Smooth muscle cell of the coronary artery (primary cell): ENCODE results near the gene PRAMEF2. TPM values are rescaled to one million over a fixed set of nuclear protein-coding genes. Genes with fewer than 3 reads are reported as not detected.

ENCODE experiments used
- total RNA-seq: library from RNA; depleted of rRNA; stranded (reverse); fragments of >200 nt; gene quantifications from 2 replicates; pipeline ENCODE4 v1.2.3, GENCODE V29; 2014; ENCODE audit warnings: low replicate concordance

PRAMEF2 gene
- not detected in 2 replicates for total RNA-seq

GRCh38 chr1:12856786-12857185 lies at the start of gene PRAMEF2:
PRAMEF2 (plus strand) TSS chr1:12857086; CDS start chr1:12859010, 1,924 bp downstream.

GRCh38 chr1:12831310-12831709 lies 25.6 kb upstream of the PRAMEF2 start, which contains the start of gene PRAMEF11:
PRAMEF11 (minus strand) TSS chr1:12831410; CDS start chr1:12828789, 2,621 bp downstream.

GRCh38 chr1:12848620-12849019 lies 8.3 kb upstream of the PRAMEF2 start, which contains the start of gene HNRNPCL1:
HNRNPCL1 (minus strand) TSS chr1:12848720; CDS start chr1:12848289, 431 bp downstream.

DNA sequence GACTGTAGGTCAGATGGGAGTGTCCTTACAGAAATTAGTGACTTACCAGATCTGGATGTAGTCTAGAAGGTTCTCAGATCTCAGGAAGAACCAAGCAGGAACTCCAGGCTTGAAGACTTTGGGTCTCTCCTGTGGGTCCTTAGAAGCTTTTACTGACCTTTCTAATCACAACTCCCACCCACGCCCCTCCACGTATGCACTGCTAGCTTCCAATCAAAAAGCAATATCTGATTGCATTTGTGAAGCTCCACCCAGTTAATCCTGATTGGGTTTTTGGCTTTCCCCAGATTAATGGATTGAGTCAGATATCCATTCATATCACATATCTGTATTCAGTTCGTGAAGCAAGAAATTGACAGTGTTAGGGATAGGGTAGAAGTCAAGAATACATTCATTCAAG lies 29.2 kb downstream of the PRAMEF2 start, which contains the start of gene PRAMEF4:
TSS of gene PRAMEF4 (minus strand) at position 101 of the 400 bp plus-strand sequence. CDS start 2,807 bp downstream, outside the sequence.

GRCh38 chr1:12898170-12898569 lies 41.3 kb downstream of the PRAMEF2 start, which contains the start of gene PRAMEF10:
PRAMEF10 (minus strand) TSS chr1:12898270; CDS start chr1:12895847, 2,423 bp downstream.

Other genes with a start within 250 kb of the PRAMEF2 start
- 31.7 and 446 TPM in 2 replicates for gene DHRS3, start 238.9 kb upstream of the PRAMEF2 start, total RNA-seq
- not detected in 2 replicates for gene AADACL4, start 213.0 kb upstream of the PRAMEF2 start, total RNA-seq
- gene AADACL3, start 141.0 kb upstream of the PRAMEF2 start, total RNA-seq, result not detected in 2 replicates
- gene CFAP107, start 110.9 kb upstream of the PRAMEF2 start, total RNA-seq, result not detected in 2 replicates
- gene PRAMEF12, start 83.3 kb upstream of the PRAMEF2 start, total RNA-seq, result not detected in 2 replicates
- gene PRAMEF1, start 65.7 kb upstream of the PRAMEF2 start, total RNA-seq, result not detected in 2 replicates
- gene PRAMEF11, start 25.7 kb upstream of the PRAMEF2 start, total RNA-seq, result not detected in 2 replicates
- not detected in 2 replicates for gene HNRNPCL1, start 8.4 kb upstream of the PRAMEF2 start, total RNA-seq
- not detected in 2 replicates for gene PRAMEF4, start 29.1 kb downstream of the PRAMEF2 start, total RNA-seq
- gene PRAMEF10, start 41.2 kb downstream of the PRAMEF2 start, total RNA-seq, result not detected in 2 replicates
- not detected in 2 replicates for gene PRAMEF7, start 59.5 kb downstream of the PRAMEF2 start, total RNA-seq
- not detected in 2 replicates for gene PRAMEF6, start 90.5 kb downstream of the PRAMEF2 start, total RNA-seq
- gene PRAMEF27, start 199.5 kb downstream of the PRAMEF2 start, total RNA-seq, result not detected in 2 replicates
- not detected in 2 replicates for gene HNRNPCL3, start 203.7 kb downstream of the PRAMEF2 start, total RNA-seq
- not detected in 2 replicates for gene PRAMEF25, start 213.7 kb downstream of the PRAMEF2 start, total RNA-seq